Uterus (tissue), 2 donors: Measurements from ENCODE around the gene UBAC1.

Experiments used
- CTCF ChIP-seq, 4 experiments: fragments of 200-600 bp in 2 of 4; fragments of 450-650 bp in 2 of 4; sonication (generic) in 2 of 4; IDR thresholded peaks; one replicate each; pipeline ENCODE4 v1.5.1; 2016 to 2019; ENCODE audit warnings: antibody characterized with exemption in 4 of 4, mild to moderate bottlenecking in 2 of 4, moderate library complexity in 1 of 4
- POLR2A ChIP-seq, 2 donors: fragments of 450-650 bp; IDR thresholded peaks; one replicate each; pipeline ENCODE4 v1.6.1; 2016; ENCODE audit warnings: antibody characterized with exemption in 2 of 2, mild to moderate bottlenecking in 1 of 2, moderate library complexity in 1 of 2

GRCh38 chr9:135931349-135931820 is 29.8 kb downstream of the UBAC1 start:
- TF ChIP-seq CTCF (IDR thresholded peaks at IDR 0.05) (no peak), POLR2A (IDR thresholded peaks at IDR 0.05) (no peak)
